HFF-Myc (cell line): ENCODE results near the gene CETP.

ENCODE experiments used
- DNase-seq: peaks from one replicate; pipeline ENCODE4 v3.0.0-alpha.2; 2011; ENCODE audit warnings: low read depth; ENCODE audit errors: extremely low read depth
- H3K4me3 ChIP-seq: replicated peaks from 2 replicates; pipeline ENCODE4 v1.5.1; 2011; ENCODE audit warnings: low read depth, mild to moderate bottlenecking, control low read depth, low read length
- CTCF ChIP-seq: IDR thresholded peaks from 2 replicates; pipeline ENCODE4 v1.5.1; 2012; ENCODE audit warnings: mild to moderate bottlenecking, low read depth, low read length, control low read depth; ENCODE audit errors: missing control alignments

CETP gene

GRCh38 chr16:57016301-57016700 lies 54.6 kb downstream of the CETP start:
- no peak for TF ChIP-seq CTCF
- no peak for DNase-seq
- no peak overlapping the region for H3K4me3 ChIP-seq

- no peak for TF ChIP-seq CTCF
- H3K4me3 ChIP-seq, result no peak overlapping the region
- DNase-seq, result no peak
Observed at GRCh38 chr16:57016831-57017230, 55.1 kb downstream of the CETP start.

- no peak for TF ChIP-seq CTCF
- H3K4me3 ChIP-seq, result no peak overlapping the region
- no peak for DNase-seq
Observed at GRCh38 chr16:57017251-57017650, 55.5 kb downstream of the CETP start.

- H3K4me3 ChIP-seq, result no peak overlapping the region
- DNase-seq, result no peak
- no peak for TF ChIP-seq CTCF
Observed at GRCh38 chr16:57019746-57020145, 58.0 kb downstream of the CETP start.

GRCh38 chr16:57020651-57021050 lies 58.9 kb downstream of the CETP start:
- DNase-seq, result no peak
- TF ChIP-seq CTCF, result no peak
- H3K4me3 ChIP-seq, result no peak overlapping the region

- TF ChIP-seq CTCF, result no peak
- H3K4me3 ChIP-seq, result no peak overlapping the region
- no peak for DNase-seq
Observed at GRCh38 chr16:57021757-57022156, 60.0 kb downstream of the CETP start.

- no peak overlapping the region for H3K4me3 ChIP-seq
- DNase-seq, result no peak
- no peak for TF ChIP-seq CTCF
Observed at GRCh38 chr16:57022445-57022844, 60.7 kb downstream of the CETP start.
